ENCODE results near the gene STAT6. TPM values are rescaled to one million over a fixed set of nuclear protein-coding genes. Genes with fewer than 3 reads are reported as not detected.

STAT6 gene
- total RNA-seq, 2 donors from 2014 or later, result 52.7 to 82.4 TPM

- H3K27me3 ChIP-seq, result no peaks in the 10 kb centered on the region
- TF ChIP-seq POLR2A (IDR thresholded peaks at IDR 0.05), result no peak
- no peak for TF ChIP-seq CTCF (IDR thresholded peaks at IDR 0.05)
- H3K36me3 ChIP-seq (replicated peaks in 1 of 2; ENCODE audit: insufficient read depth in 1 of 2, low read depth in 2 of 2), result no peaks in the 10 kb centered on the region
- H3K4me1 ChIP-seq, result no peaks in the 10 kb centered on the region
- 53 to 74% methylated on average over 4 of the region's 4 CpGs for WGBS, 2 donors
- ATAC-seq (no peak), DNase-seq (no peak)
- H3K9me3 ChIP-seq, result no peaks in the 10 kb centered on the region
- H3K4me3 ChIP-seq, result no peak overlapping the region
- no peak overlapping the region for H3K27ac ChIP-seq
- intact Hi-C loops (cut with DNase I), result no loop called here
Measured at GRCh38 chr12:57049119-57049446, 62.1 kb downstream of the STAT6 start.

GRCh38 chr12:57048423-57049118 lies 62.6 kb downstream of the STAT6 start:
- H3K9me3 ChIP-seq, result no peaks in the 10 kb centered on the region
- no peaks in the 10 kb centered on the region for H3K36me3 ChIP-seq (replicated peaks in 1 of 2; ENCODE audit: insufficient read depth in 1 of 2, low read depth in 2 of 2)
- H3K4me1 ChIP-seq, result no peaks in the 10 kb centered on the region
- H3K27ac ChIP-seq, result no peak overlapping the region
- 85 to 93% methylated on average over 1 of the region's 1 CpG for WGBS, 2 donors
- ATAC-seq, result no peak
- H3K27me3 ChIP-seq, result no peaks in the 10 kb centered on the region
- intact Hi-C loops (cut with DNase I), result no loop called here
- TF ChIP-seq CTCF (IDR thresholded peaks at IDR 0.05), result no peak
- TF ChIP-seq POLR2A (IDR thresholded peaks at IDR 0.05), result no peak
- no peak overlapping the region for H3K4me3 ChIP-seq
- DNase-seq, result no peak

DNA sequence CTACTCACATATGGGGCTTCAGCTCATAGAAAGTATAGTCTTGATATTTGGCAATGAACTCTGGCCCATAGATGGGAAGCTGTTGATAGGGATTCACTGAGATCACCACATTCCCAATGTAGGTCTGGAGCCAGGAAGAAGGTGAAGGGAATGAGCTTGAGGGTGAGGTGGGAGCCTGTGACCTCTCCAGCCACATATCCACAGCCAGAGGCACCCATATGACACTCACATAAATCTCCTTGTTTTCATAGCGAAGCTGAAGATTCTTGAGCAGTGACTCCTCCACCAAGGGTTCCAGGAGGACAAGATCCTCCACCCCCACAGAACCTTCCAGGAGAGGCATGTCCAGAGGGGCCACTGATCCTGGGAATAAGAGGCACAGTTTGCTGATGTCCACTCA lies 63.2 kb downstream of the STAT6 start:
- intact Hi-C loops (cut with DNase I), result no loop called here
- H3K9me3 ChIP-seq, result no peaks in the 10 kb centered on the region
- ATAC-seq (no peak), DNase-seq (no peak)
- H3K4me1 ChIP-seq, result no peaks in the 10 kb centered on the region
- no peak overlapping the region for H3K4me3 ChIP-seq
- 67 to 78% methylated on average over 1 of the region's 1 CpG for WGBS, 2 donors
- H3K27me3 ChIP-seq, result no peaks in the 10 kb centered on the region
- no peaks in the 10 kb centered on the region for H3K36me3 ChIP-seq (replicated peaks in 1 of 2; ENCODE audit: insufficient read depth in 1 of 2, low read depth in 2 of 2)
- TF ChIP-seq CTCF (IDR thresholded peaks at IDR 0.05), result no peak
- no peak for TF ChIP-seq POLR2A (IDR thresholded peaks at IDR 0.05)
- H3K27ac ChIP-seq, result no peak overlapping the region

- H3K4me1 ChIP-seq, result no peaks in the 10 kb centered on the region
- intact Hi-C loops (cut with DNase I), result no loop called here
- WGBS, 2 donors, result 60 to 65% methylated on average over 10 of the region's 10 CpGs
- H3K4me3 ChIP-seq, result no peak overlapping the region
- peak overlapping the region in 1 of 4 donors; percentile 23 for H3K27ac ChIP-seq
- DNase-seq (peak in 1 of 4 donors; percentile 20), ATAC-seq (no peak)
- no peak for TF ChIP-seq POLR2A (IDR thresholded peaks at IDR 0.05)
- TF ChIP-seq CTCF (IDR thresholded peaks at IDR 0.05), result no peak
- no peaks in the 10 kb centered on the region for H3K9me3 ChIP-seq
- H3K36me3 ChIP-seq (replicated peaks in 1 of 2; ENCODE audit: insufficient read depth in 1 of 2, low read depth in 2 of 2), result no peaks in the 10 kb centered on the region
- no peaks in the 10 kb centered on the region for H3K27me3 ChIP-seq
Measured at GRCh38 chr12:57046947-57047890, 63.9 kb downstream of the STAT6 start.
